Mesendoderm (in vitro differentiated cells): Measurements from ENCODE around the gene ROBO1.
"Not testable (repeated sequence)": the region's sequence is repeated elsewhere in the genome, so short reads cannot be mapped to it uniquely, and the experiment has no call there.

Experiments used
- DNase-seq: peaks from one replicate; pipeline ENCODE4 v3.0.0; 2013
- H2AK5ac ChIP-seq: 2 replicates; pipeline ENCODE4 v1.6.1; 2013; ENCODE audit warnings: low read length, inconsistent platforms
- H2BK120ac ChIP-seq: 2 replicates; pipeline ENCODE4 v1.6.1; 2013; ENCODE audit warnings: low read depth, mild to moderate bottlenecking, low read length, moderate library complexity, mixed read lengths
- H2BK15ac ChIP-seq: replicated peaks from 2 replicates; pipeline ENCODE4 v1.6.1; 2013; ENCODE audit warnings: low read depth, mild to moderate bottlenecking, moderate library complexity
- H2BK5ac ChIP-seq: 2 replicates; pipeline ENCODE4 v1.6.1; 2013; ENCODE audit warnings: low read length, inconsistent platforms
- H3K18ac ChIP-seq: 2 replicates; pipeline ENCODE4 v1.6.1; 2013; ENCODE audit warnings: mild to moderate bottlenecking, low read length, mixed read lengths
- H3K23ac ChIP-seq: one replicate; pipeline ENCODE4 v1.6.1; 2013; ENCODE audit warnings: low read length
- H3K27ac ChIP-seq: 2 replicates; pipeline ENCODE4 v1.5.1; 2013; ENCODE audit warnings: low read depth, mild to moderate bottlenecking, inconsistent platforms, low read length, moderate library complexity
- H3K27me3 ChIP-seq: 2 replicates; pipeline ENCODE4 v1.6.1; 2013; ENCODE audit warnings: low read length, control low read depth, mild to moderate bottlenecking, inconsistent platforms; ENCODE audit not compliant: insufficient read depth, poor library complexity
- H3K36me3 ChIP-seq: 2 replicates; pipeline ENCODE4 v1.6.1; 2013; ENCODE audit warnings: low read length, inconsistent platforms; ENCODE audit not compliant: control insufficient read depth, insufficient read depth
- H3K4ac ChIP-seq: one replicate; pipeline ENCODE4 v1.6.1; 2013; ENCODE audit warnings: low read depth, mild to moderate bottlenecking, low read length, moderate library complexity
- H3K4me1 ChIP-seq: 2 replicates; pipeline ENCODE4 v1.6.1; 2013; ENCODE audit warnings: low read depth, low read length, inconsistent platforms; ENCODE audit not compliant: control insufficient read depth
- H3K4me2 ChIP-seq: 2 replicates; pipeline ENCODE4 v1.6.1; 2013; ENCODE audit warnings: low read length
- H3K4me3 ChIP-seq: 2 replicates; pipeline ENCODE4 v1.5.1; 2013; ENCODE audit warnings: mild to moderate bottlenecking, low read length
- H3K56ac ChIP-seq: one replicate; pipeline ENCODE4 v1.6.1; 2013; ENCODE audit warnings: low read length
- H3K79me1 ChIP-seq: 2 replicates; pipeline ENCODE4 v1.6.1; 2013; ENCODE audit warnings: low read length, inconsistent platforms
- H3K79me2 ChIP-seq: 2 replicates; pipeline ENCODE4 v1.6.1; 2013; ENCODE audit warnings: mild to moderate bottlenecking, low read length; ENCODE audit not compliant: control insufficient read depth, insufficient read depth
- H3K9ac ChIP-seq: 2 replicates; pipeline ENCODE4 v1.6.1; 2013; ENCODE audit warnings: low read length, inconsistent platforms
- H4K5ac ChIP-seq: one replicate; pipeline ENCODE4 v1.6.1; 2013; ENCODE audit warnings: low read length
- H4K8ac ChIP-seq: one replicate; pipeline ENCODE4 v1.6.1; 2013; ENCODE audit warnings: low read depth, mild to moderate bottlenecking, control low read depth, low read length, moderate library complexity
- WGBS: extraction: QIAGEN DNeasy Blood & Tissue Kit; methylation state at CpG from one replicate; pipeline ENCODE4 v1.1.7; 2013; ENCODE audit warnings: low lambda C conversion rate, missing lambda C conversion rate; ENCODE audit not compliant: insufficient coverage; ENCODE audit errors: extremely low coverage; 5-methylcytosine and 5-hydroxymethylcytosine counted together

The ROBO1 gene

DNA sequence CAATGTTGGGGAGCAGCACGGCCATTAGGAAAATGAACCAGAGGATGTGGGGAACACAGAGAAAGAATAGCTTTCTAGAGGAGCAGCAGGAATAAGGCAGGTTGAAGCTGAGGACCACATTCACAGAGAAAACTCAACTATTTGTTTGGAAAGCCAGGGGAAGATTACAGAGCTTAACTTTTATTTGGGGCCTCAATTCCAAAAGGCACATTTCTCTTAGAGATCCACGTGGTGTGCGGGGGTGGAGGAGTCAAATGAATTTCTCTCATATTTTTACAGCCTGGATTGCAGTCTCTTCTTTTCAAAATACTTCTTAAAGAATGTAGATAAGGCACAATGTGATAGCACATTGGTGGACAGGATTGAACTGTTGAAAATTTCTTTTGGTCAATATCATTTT is 253.7 kb downstream of the ROBO1 start:
- Histone ChIP-seq H2AK5ac (no peak overlapping the region), H3K79me2 (no peaks in the 10 kb centered on the region), H3K27ac (no peak overlapping the region), H3K4me2 (no peak overlapping the region), H3K9ac (no peak overlapping the region), H4K5ac (no peak overlapping the region), H3K79me1 (no peaks in the 10 kb centered on the region), H3K4me1 (no peaks in the 10 kb centered on the region), H3K27me3 (no peaks in the 10 kb centered on the region), H2BK5ac (no peak overlapping the region), H2BK15ac (no peak overlapping the region), H3K4ac (no peak overlapping the region), H3K23ac (no peak overlapping the region), H3K36me3 (no peaks in the 10 kb centered on the region), H3K56ac (no peak overlapping the region), H3K18ac (no peak overlapping the region), H3K4me3 (no peak overlapping the region), H4K8ac (no peak overlapping the region), H2BK120ac (no peak overlapping the region)
- no CpG with 5 or more reads among the region's 3 CpGs for WGBS
- DNase-seq: no peak

DNA sequence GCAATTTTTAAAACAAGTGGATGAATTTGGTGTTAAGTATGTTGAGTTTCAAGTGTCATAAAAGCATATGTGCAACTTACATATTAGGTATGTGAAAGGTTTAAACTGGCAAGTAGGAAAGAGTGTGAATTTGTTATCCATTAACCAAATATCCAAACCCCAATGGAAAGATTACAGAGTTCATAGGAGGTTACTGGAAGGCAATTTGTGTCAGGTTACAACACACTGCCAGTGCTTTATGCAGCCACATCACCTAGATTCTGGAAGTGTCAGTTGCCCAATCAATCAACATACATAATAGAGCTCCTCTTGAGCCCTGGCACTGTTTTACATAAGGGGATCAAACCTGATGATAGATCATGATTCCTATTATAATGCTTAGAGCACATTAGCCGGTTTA is 261.0 kb downstream of the ROBO1 start:
- no peak overlapping the region for H2AK5ac ChIP-seq
- no peak overlapping the region for H3K27ac ChIP-seq
- H3K79me1 ChIP-seq: no peaks in the 10 kb centered on the region
- H4K5ac ChIP-seq: no peak overlapping the region
- no peak overlapping the region for H2BK5ac ChIP-seq
- H3K36me3 ChIP-seq: no peaks in the 10 kb centered on the region
- no peak overlapping the region for H3K9ac ChIP-seq
- no peak overlapping the region for H3K4ac ChIP-seq
- no peak for DNase-seq
- no peak overlapping the region for H4K8ac ChIP-seq
- no peaks in the 10 kb centered on the region for H3K79me2 ChIP-seq
- no peak overlapping the region for H3K23ac ChIP-seq
- H3K4me2 ChIP-seq: no peak overlapping the region
- no peak overlapping the region for H2BK15ac ChIP-seq
- no peaks in the 10 kb centered on the region for H3K27me3 ChIP-seq
- H2BK120ac ChIP-seq: no peak overlapping the region
- WGBS: no CpG with 5 or more reads among the region's 1 CpG
- no peaks in the 10 kb centered on the region for H3K4me1 ChIP-seq
- no peak overlapping the region for H3K4me3 ChIP-seq
- H3K56ac ChIP-seq: no peak overlapping the region
- H3K18ac ChIP-seq: no peak overlapping the region

DNA sequence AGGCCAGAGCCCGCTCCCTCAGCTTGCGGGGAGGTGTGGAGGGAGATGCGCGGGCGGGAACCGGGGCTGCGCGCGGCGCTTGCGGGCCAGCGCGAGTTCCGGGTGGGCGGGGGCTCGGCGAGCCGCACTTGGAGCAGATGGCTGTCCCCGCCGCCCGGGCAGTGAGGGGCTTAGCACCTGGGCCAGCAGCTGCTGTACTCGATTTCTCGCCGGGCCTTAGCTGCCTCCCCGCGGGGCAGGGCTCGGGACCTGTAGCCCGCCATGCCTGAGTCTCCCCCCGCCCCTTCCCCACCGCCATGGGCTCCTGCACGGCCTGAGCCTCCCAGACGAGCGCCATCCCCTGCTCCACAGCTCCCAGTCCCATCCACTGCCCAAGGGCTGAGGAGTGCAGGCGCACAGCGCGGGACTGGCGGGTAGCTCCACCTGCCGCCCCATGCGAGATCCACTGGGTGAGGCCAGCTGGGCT is 265.5 kb downstream of the ROBO1 start:
- not testable (repeated sequence) for H2AK5ac ChIP-seq, H3K23ac ChIP-seq, H2BK5ac ChIP-seq, H3K4me3 ChIP-seq, H3K9ac ChIP-seq, H3K27me3 ChIP-seq, H3K36me3 ChIP-seq, H3K56ac ChIP-seq, H3K4me2 ChIP-seq, H3K4me1 ChIP-seq, H3K79me1 ChIP-seq, DNase-seq, H4K5ac ChIP-seq, H4K8ac ChIP-seq, H3K18ac ChIP-seq, H2BK120ac ChIP-seq, H3K27ac ChIP-seq, H3K79me2 ChIP-seq, H3K4ac ChIP-seq, H2BK15ac ChIP-seq
- no CpG with 5 or more reads among the region's 39 CpGs for WGBS

DNA sequence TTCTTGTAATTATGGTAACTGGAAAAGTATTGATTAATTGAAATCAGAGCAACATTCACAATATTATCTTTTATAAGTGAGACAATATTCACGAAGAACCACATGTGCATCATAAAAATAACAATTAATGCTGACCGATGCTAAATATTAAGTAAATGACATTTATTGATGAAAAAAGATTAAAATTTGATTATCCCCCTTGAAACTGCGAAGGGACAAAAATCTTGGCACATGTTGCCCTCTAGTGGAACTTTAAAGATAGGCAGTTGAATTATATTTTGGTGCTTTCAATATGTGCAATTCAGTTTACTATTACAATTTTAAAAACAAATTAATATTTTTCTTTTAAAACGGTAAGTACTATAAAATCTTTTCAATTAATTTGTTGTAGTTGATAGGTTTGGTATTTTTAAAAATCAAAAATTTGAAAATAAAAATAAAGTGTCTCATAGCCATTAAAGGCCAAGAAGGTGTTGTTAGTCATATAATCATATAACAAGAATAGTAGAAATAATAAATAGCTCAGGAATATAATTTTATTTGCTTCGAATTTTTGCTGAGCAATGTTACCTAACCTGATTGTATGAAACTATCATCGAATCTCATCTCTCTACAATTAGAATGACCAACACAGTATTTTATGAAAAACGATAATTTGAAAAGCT is 270.2 kb downstream of the ROBO1 start:
- WGBS: 100% methylated on average over 1 of the region's 7 CpGs
- Histone ChIP-seq H3K23ac (no peak overlapping the region), H3K4me2 (no peak overlapping the region), H3K79me2 (no peaks in the 10 kb centered on the region), H3K27ac (no peak overlapping the region), H4K8ac (no peak overlapping the region), H3K18ac (no peak overlapping the region), H3K4ac (no peak overlapping the region), H2AK5ac (no peak overlapping the region), H3K4me3 (no peak overlapping the region), H3K79me1 (no peaks in the 10 kb centered on the region), H3K56ac (no peak overlapping the region), H2BK120ac (no peak overlapping the region), H3K36me3 (no peaks in the 10 kb centered on the region), H3K27me3 (no peaks in the 10 kb centered on the region), H2BK15ac (no peak overlapping the region), H3K4me1 (no peaks in the 10 kb centered on the region), H2BK5ac (no peak overlapping the region), H3K9ac (no peak overlapping the region), H4K5ac (no peak overlapping the region)
- peak; percentile 13 for DNase-seq

DNA sequence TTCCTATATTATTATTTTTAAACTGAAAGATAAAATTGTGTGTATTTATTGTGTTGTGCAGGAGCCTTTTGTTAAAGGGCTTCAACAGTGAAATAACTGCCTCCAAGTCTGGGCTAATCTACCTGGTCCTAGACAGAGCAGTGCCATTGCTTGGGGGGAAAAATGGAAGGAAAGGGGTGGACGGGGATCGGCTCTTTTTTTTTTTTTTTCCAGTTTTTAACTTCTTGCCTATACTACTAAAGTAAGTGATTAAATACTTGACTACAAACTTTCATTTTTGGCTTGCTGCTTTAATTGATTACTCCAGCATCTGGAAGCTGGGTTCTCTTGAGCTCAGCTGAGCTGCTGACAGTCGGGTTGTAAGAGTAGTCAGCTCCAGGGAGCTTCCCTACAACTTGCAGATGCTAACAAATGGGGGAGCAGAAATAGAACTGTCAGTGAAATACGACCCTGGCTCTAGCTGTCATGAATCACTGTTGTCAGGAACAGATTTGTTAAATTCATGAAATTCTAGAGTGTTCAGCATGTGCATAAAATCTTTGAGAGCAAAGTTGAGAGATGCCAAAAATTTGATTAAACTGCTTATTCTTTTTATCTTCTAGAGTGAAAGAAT is 276.7 kb downstream of the ROBO1 start:
- no CpG with 5 or more reads among the region's 4 CpGs for WGBS
- Histone ChIP-seq H3K9ac (no peak overlapping the region), H4K5ac (no peak overlapping the region), H3K36me3 (no peaks in the 10 kb centered on the region), H3K79me1 (no peaks in the 10 kb centered on the region), H3K4me1 (no peaks in the 10 kb centered on the region), H3K4ac (no peak overlapping the region), H3K56ac (no peak overlapping the region), H4K8ac (no peak overlapping the region), H3K27ac (no peak overlapping the region), H3K23ac (no peak overlapping the region), H3K4me3 (no peak overlapping the region), H3K4me2 (no peak overlapping the region), H2BK120ac (no peak overlapping the region), H3K79me2 (no peaks in the 10 kb centered on the region), H2AK5ac (no peak overlapping the region), H3K18ac (no peak overlapping the region), H2BK15ac (no peak overlapping the region), H2BK5ac (no peak overlapping the region), H3K27me3 (no peaks in the 10 kb centered on the region)
- DNase-seq: no peak
